A549 (cell line): ENCODE measurements around the gene GPR25. TPM values are rescaled to one million over a fixed set of nuclear protein-coding genes. Genes with fewer than 3 reads are reported as not detected.

Source experiments
- ATAC-seq, 2 experiments: fragments of 200-7000 bp in 1 of 2; fragments of >200 bp in 1 of 2; cut with Nextera tagmentation in 1 of 2; cut with Tn5 transposase in 1 of 2; 3 replicates each; pipeline versions ENCODE4 v1.8.0 to v1.9.1; 2018 to 2020; ENCODE audit warnings: mild to moderate bottlenecking in 1 of 2, moderate library complexity in 1 of 2
- CTCF ChIA-PET: fragments of 300-600 bp; sonication (Branson Sonifier 250); formaldehyde crosslinking; extraction: SDS; loops from one replicate; lab custom pipeline; 2021; ENCODE audit warnings: antibody characterized with exemption, inconsistent platforms; lab: Yijun Ruan, JAX
- POLR2A ChIA-PET: fragments of 350-600 bp; formaldehyde crosslinking; extraction: SDS; loops from one replicate; lab custom pipeline; 2021; ENCODE audit warnings: antibody characterized with exemption, inconsistent platforms; lab: Yijun Ruan, JAX
- DNase-seq, 2 experiments: peaks; one replicate each; pipeline versions ENCODE4 v3.0.0 to v3.0.0-alpha.2; 2011 to 2016; ENCODE audit warnings: low read depth in 1 of 2, low spot score in 1 of 2
- FAIRE-seq: peaks from 2 replicates; lab custom pipeline; 2011; peaks lifted over from hg19 to GRCh38; lab: Jason Lieb, UNC
- H3K27ac ChIP-seq, 2 experiments: fragments of >200 bp; sonication (Bioruptor Twin); formaldehyde crosslinking; 3 replicates each; pipeline ENCODE4 v1.5.1; 2016 to 2017
- H3K4me1 ChIP-seq: fragments of >200 bp; sonication (Bioruptor Twin); formaldehyde crosslinking; 3 replicates; pipeline ENCODE4 v1.6.1; 2016
- H3K4me2 ChIP-seq: fragments of >200 bp; sonication (Bioruptor Twin); formaldehyde crosslinking; 3 replicates; pipeline ENCODE4 v1.6.1; 2016
- H3K4me3 ChIP-seq: fragments of >200 bp; sonication (Bioruptor Twin); formaldehyde crosslinking; 3 replicates; pipeline ENCODE4 v1.5.1; 2016
- H3K9me3 ChIP-seq: fragments of >200 bp; sonication (Bioruptor Twin); formaldehyde crosslinking; 3 replicates; pipeline ENCODE4 v1.6.1; 2016
- BHLHE40 ChIP-seq: IDR thresholded peaks from 2 replicates; pipeline ENCODE4 v1.6.1; 2012; ENCODE audit warnings: low read depth, low read length, inconsistent platforms
- CBX8 ChIP-seq: fragments of 200-600 bp; sonication (generic); IDR thresholded peaks from 2 replicates; pipeline ENCODE4 v1.6.1; 2016
- CTCF ChIP-seq: fragments of >200 bp; sonication (Bioruptor Twin); formaldehyde crosslinking; IDR thresholded peaks from 3 replicates; pipeline ENCODE4 v1.5.1; 2016
- ESRRA ChIP-seq: fragments of 150-350 bp; IDR thresholded peaks from 2 replicates; pipeline ENCODE4 v1.6.1; 2014; ENCODE audit warnings: mild to moderate bottlenecking, low read length, borderline replicate concordance
- HDAC2 ChIP-seq: fragments of 200-600 bp; sonication (generic); IDR thresholded peaks from 2 replicates; pipeline ENCODE4 v1.6.1; 2016
- KDM5A ChIP-seq: fragments of 200-600 bp; sonication (generic); IDR thresholded peaks from 2 replicates; pipeline ENCODE4 v1.6.1; 2016; ENCODE audit warnings: antibody characterized with exemption, mild to moderate bottlenecking
- NFE2L2 ChIP-seq: fragments of 150-350 bp; conservative IDR thresholded peaks from 2 replicates; pipeline ENCODE4 v1.6.1; 2014; ENCODE audit warnings: low read length
- RAD21 ChIP-seq, 2 experiments: fragments of >200 bp in 1 of 2; sonication (Bioruptor Twin) in 1 of 2; formaldehyde crosslinking in 1 of 2; IDR thresholded peaks in 1 of 2; conservative IDR thresholded peaks in 1 of 2; 2 replicates in 1 of 2; 3 replicates in 1 of 2; pipeline ENCODE4 v1.6.1; 2012 to 2018; ENCODE audit warnings: inconsistent platforms in 1 of 2
- RARB ChIP-seq: fragments of 250-450 bp; sonication (Bioruptor Pico); IDR thresholded peaks from 2 replicates; pipeline ENCODE4 v1.8.0; 2021; ENCODE audit warnings: mild to moderate bottlenecking, moderate library complexity
- RFX5 ChIP-seq: fragments of 450-650 bp; IDR thresholded peaks from 2 replicates; pipeline ENCODE4 v1.7.1; 2014; ENCODE audit warnings: antibody characterized with exemption, mild to moderate bottlenecking, moderate library complexity
- SMC3 ChIP-seq: fragments of >200 bp; sonication (Bioruptor Twin); formaldehyde crosslinking; IDR thresholded peaks from 3 replicates; pipeline ENCODE4 v1.6.1; 2018; ENCODE audit warnings: inconsistent platforms
- TFCP2L1 ChIP-seq: fragments of 250-450 bp; sonication (Bioruptor Pico); IDR thresholded peaks from 2 replicates; pipeline ENCODE4 v1.5.0; 2021; ENCODE audit warnings: mild to moderate bottlenecking
- TP53 ChIP-seq: fragments of 250-450 bp; sonication (Bioruptor Pico); IDR thresholded peaks from 2 replicates; pipeline ENCODE4 v1.5.0; 2021; ENCODE audit warnings: mild to moderate bottlenecking, moderate library complexity
- ZFP36 ChIP-seq: fragments of 450-650 bp; IDR thresholded peaks from 2 replicates; pipeline ENCODE4 v1.6.1; 2014; ENCODE audit warnings: borderline replicate concordance; ENCODE audit not compliant: partially characterized antibody
- ZSCAN20 ChIP-seq: fragments of 250-450 bp; sonication (Bioruptor Pico); IDR thresholded peaks from 2 replicates; pipeline ENCODE4 v1.8.0; 2022; ENCODE audit warnings: mild to moderate bottlenecking, moderate library complexity
- WGBS: methylation state at CpG from one replicate; pipeline ENCODE4 v1.1.6; 2017; ENCODE audit errors: missing lambda C conversion rate; 5-methylcytosine and 5-hydroxymethylcytosine counted together
- polyA plus RNA-seq, 4 experiments: library from polyadenylated mRNA; depleted of rRNA in 3 of 4; stranded (reverse); fragments of >200 nt; fragmentation: RNase III in 1 of 4; extraction: RNeasy Plus Mini Kit Qiagen cat#74134 plus additional on column Dnase treatment in 1 of 4; gene quantifications; 2 replicates in 3 of 4; 3 replicates in 1 of 4; pipeline ENCODE4 v1.2.3, GENCODE V29; 2011 to 2017
- TF ChIP-seq, protein P1 (sequence below): fragments of 200-600 bp; sonication (generic); IDR thresholded peaks from 2 replicates; pipeline ENCODE4 v1.6.1; 2016; ENCODE audit warnings: antibody characterized with exemption, mild to moderate bottlenecking, moderate library complexity

The GPR25 gene
- polyA plus RNA-seq, 2 of the 4 experiments (the other 2 are of a cell fraction), result not detected

- DNase-seq (peak in 1 of 2 experiments; percentile 17), FAIRE-seq (peak; percentile 7)
- CTCF ChIA-PET, result interaction anchor here (0.5 to 1.5 kb wide), 10 partner anchors 31 to 276 kb away, joined by 3 to 4 read pairs (median 3); partner anchors contain the start of gene KIF14
- Histone ChIP-seq H3K4me1 (peaks cover 11% of the 10 kb centered on the region; the same call in 2 of the 3 replicates), H3K9me3 (peaks cover 6% of the 10 kb centered on the region; the same call in 1 of the 3 replicates), H3K27ac (no peak overlapping the region)
- TF ChIP-seq RAD21 (conservative IDR thresholded peaks at IDR 0.05 in 1 of 2, IDR thresholded peaks at IDR 0.05 in 1 of 2) (peak; percentile 52 to 61), TP53 (CRISPR knock-in tag) (no peak), RFX5 (no peak), TFCP2L1 (no peak), CTCF (peak; percentile 58), RARB (CRISPR knock-in tag) (no peak), SMC3 (peak; percentile 37; the same call in 2 of the 3 replicates), CBX8 (no peak)
- TF ChIP-seq, all 56 proteins: peak for 3
- WGBS, result 28% methylated on average over 2 of the region's 2 CpGs
- Histone ChIP-seq H3K4me3 (no peak overlapping the region), H3K4me2 (no peak overlapping the region)
- POLR2A ChIA-PET, result no interaction called here
- ATAC-seq, result no peak
These were observed 34.7 kb upstream of the GPR25 start for GRCh38 chr1:200837931-200838571.

DNA sequence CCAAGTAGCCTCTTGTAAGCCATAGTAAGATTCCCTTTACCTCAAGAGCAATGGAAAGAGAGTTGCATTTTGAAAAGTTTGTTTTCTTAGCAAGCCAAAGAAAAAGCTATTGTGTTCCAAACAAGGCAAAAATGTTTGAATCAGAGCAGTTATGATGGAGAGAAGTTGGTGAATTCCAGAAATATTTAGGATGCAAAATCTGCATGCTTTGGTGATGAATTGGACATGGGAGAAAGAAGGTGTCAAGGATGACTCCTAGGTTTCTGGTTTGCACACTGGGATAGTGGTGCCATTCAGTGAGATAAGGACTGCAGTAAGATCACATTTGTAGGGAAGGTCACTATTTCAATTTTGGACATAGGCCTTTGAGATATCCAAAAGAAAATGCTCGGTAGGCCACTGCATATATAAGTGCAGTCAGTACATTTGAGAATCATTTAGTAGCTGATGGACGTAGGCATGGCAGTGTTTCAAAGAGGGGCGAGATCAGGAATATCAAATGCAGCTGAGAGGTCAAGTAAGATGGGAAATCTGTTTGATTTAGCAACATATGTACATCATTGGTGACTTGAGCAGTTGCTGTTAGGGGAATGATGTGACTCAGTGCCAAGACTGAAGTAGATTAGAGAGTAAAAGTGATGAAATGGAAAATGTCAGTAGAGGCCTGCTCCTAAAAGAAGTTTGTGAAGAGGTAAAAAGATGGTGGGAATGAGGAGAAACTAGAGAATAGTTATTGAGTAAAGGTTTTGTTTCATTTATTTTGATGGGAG, 33.9 kb upstream of the GPR25 start:
- Histone ChIP-seq H3K9me3 (peaks cover 6% of the 10 kb centered on the region; the same call in 1 of the 3 replicates), H3K4me2 (no peak overlapping the region), H3K4me1 (peaks cover 15% of the 10 kb centered on the region; the same call in 2 of the 3 replicates), H3K4me3 (no peak overlapping the region), H3K27ac (no peak overlapping the region)
- no peak for DNase-seq
- ATAC-seq, result no peak
- WGBS, result 86% methylated on average over 3 of the region's 3 CpGs
- FAIRE-seq, result no peak
- CTCF ChIA-PET, result interaction anchor here (0.5 to 1.5 kb wide), 5 partner anchors 32 to 225 kb away, joined by 3 to 4 read pairs (median 3); no protein-coding TSS in a partner anchor
- TF ChIP-seq CTCF, result no peak
- TF ChIP-seq, protein P1, sequence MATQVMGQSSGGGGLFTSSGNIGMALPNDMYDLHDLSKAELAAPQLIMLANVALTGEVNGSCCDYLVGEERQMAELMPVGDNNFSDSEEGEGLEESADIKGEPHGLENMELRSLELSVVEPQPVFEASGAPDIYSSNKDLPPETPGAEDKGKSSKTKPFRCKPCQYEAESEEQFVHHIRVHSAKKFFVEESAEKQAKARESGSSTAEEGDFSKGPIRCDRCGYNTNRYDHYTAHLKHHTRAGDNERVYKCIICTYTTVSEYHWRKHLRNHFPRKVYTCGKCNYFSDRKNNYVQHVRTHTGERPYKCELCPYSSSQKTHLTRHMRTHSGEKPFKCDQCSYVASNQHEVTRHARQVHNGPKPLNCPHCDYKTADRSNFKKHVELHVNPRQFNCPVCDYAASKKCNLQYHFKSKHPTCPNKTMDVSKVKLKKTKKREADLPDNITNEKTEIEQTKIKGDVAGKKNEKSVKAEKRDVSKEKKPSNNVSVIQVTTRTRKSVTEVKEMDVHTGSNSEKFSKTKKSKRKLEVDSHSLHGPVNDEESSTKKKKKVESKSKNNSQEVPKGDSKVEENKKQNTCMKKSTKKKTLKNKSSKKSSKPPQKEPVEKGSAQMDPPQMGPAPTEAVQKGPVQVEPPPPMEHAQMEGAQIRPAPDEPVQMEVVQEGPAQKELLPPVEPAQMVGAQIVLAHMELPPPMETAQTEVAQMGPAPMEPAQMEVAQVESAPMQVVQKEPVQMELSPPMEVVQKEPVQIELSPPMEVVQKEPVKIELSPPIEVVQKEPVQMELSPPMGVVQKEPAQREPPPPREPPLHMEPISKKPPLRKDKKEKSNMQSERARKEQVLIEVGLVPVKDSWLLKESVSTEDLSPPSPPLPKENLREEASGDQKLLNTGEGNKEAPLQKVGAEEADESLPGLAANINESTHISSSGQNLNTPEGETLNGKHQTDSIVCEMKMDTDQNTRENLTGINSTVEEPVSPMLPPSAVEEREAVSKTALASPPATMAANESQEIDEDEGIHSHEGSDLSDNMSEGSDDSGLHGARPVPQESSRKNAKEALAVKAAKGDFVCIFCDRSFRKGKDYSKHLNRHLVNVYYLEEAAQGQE, result no peak
- TF ChIP-seq HDAC2, result no peak
- no peak for TF ChIP-seq ZSCAN20 (CRISPR knock-in tag)
- TF ChIP-seq BHLHE40, result no peak
- no peak for TF ChIP-seq ESRRA
- no peak for TF ChIP-seq NFE2L2
- no peak for TF ChIP-seq KDM5A
- no peak for TF ChIP-seq ZFP36
- POLR2A ChIA-PET, result no interaction called here
